Activated naive CD4-positive, alpha-beta T cell treated with anti-CD3 and anti-CD28 coated beads for 36 hours (primary cell): ENCODE measurements around the gene PLK3. TPM values are rescaled to one million over a fixed set of nuclear protein-coding genes. Genes with fewer than 3 reads are reported as not detected.
A peak's percentile ranks its signal among the peaks of the same experiment; 100 is the strongest.
"Not testable (repeated sequence)": the region's sequence is repeated elsewhere in the genome, so short reads cannot be mapped to it uniquely, and the experiment has no call there.

Experiments
- CTCF ChIA-PET: fragments of 350-600 bp; sonication (Branson Sonifier 250); formaldehyde crosslinking; loops from one replicate; lab custom pipeline; 2021; ENCODE audit warnings: antibody characterized with exemption; lab: Charles Lee
- DNase-seq: peaks from one replicate; pipeline ENCODE4 v3.0.0-alpha.2; 2020
- H3K27ac Mint-ChIP-seq: one replicate; pipeline ENCODE4 v1.8.0; 2021; ENCODE audit warnings: mild to moderate bottlenecking, mixed read lengths
- H3K27me3 Mint-ChIP-seq: one replicate; pipeline ENCODE4 v1.8.0; 2021; ENCODE audit warnings: low read depth, mixed read lengths
- H3K36me3 Mint-ChIP-seq: one replicate; pipeline ENCODE4 v1.8.0; 2021; ENCODE audit warnings: low read depth, mixed read lengths
- H3K4me1 Mint-ChIP-seq: one replicate; pipeline ENCODE4 v1.8.0; 2021; ENCODE audit warnings: low read depth, mixed read lengths
- H3K4me3 Mint-ChIP-seq: one replicate; pipeline ENCODE4 v1.8.0; 2021; ENCODE audit warnings: mild to moderate bottlenecking, moderate library complexity, mixed read lengths
- H3K9me3 Mint-ChIP-seq: one replicate; pipeline ENCODE4 v1.8.0; 2021; ENCODE audit warnings: mixed read lengths
- intact Hi-C: fragments of 100-400 bp; cut with micrococcal nuclease; formaldehyde crosslinking; loops from one replicate; pipeline ENCODE4 v1.15.1; 2023
- total RNA-seq, 2 experiments: library from RNA; stranded (reverse); gene quantifications; one replicate each; pipeline ENCODE4 v1.2.3, GENCODE V29; 2021

Gene PLK3
- total RNA-seq, 2 experiments from 2014 or later = 44.2 to 46.7 TPM

- Mint-ChIP-seq H3K27ac (peak overlapping the region; percentile 100), H3K4me1 (peaks cover 64% of the 10 kb centered on the region), H3K27me3 (no peaks in the 10 kb centered on the region), H3K9me3 (no peaks in the 10 kb centered on the region), H3K4me3 (peak overlapping the region; percentile 34), H3K36me3 (peaks cover 33% of the 10 kb centered on the region)
- CTCF ChIA-PET = interaction anchor here (0.6 to 3.1 kb wide), 7 partner anchors 13 to 91 kb away, joined by 3 to 12 read pairs (median 3); partner anchors contain the start of genes BEST4, PLK3 and RPS8
- no peak for DNase-seq
- intact Hi-C loops = no loop called here
Observed at GRCh38 chr1:44812822-44813543, 12.8 kb downstream of the PLK3 start.

GRCh38 chr1:44815926-44816325 is 15.7 kb downstream of the PLK3 start:
- H3K27me3 Mint-ChIP-seq, DNase-seq, H3K4me3 Mint-ChIP-seq, H3K9me3 Mint-ChIP-seq, intact Hi-C loops: not testable (repeated sequence)
- Mint-ChIP-seq H3K27ac (peak overlapping the region; percentile 91), H3K36me3 (peaks cover 25% of the 10 kb centered on the region), H3K4me1 (peaks cover 54% of the 10 kb centered on the region)
- CTCF ChIA-PET = interaction anchor here (0.8 to 1.3 kb wide), 2 partner anchors 23 to 28 kb away, joined by 3 to 5 read pairs; partner anchors contain the start of gene BEST4

- Mint-ChIP-seq H3K27me3 (no peaks in the 10 kb centered on the region), H3K9me3 (no peaks in the 10 kb centered on the region), H3K4me1 (peaks cover 45% of the 10 kb centered on the region), H3K27ac (peak overlapping the region; percentile 22), H3K4me3 (no peak overlapping the region), H3K36me3 (peaks cover 16% of the 10 kb centered on the region)
- intact Hi-C loops = no loop called here
- CTCF ChIA-PET = interaction anchor here (0.7 to 6.7 kb wide), 4 partner anchors 8 to 96 kb away, joined by 3 to 41 read pairs (median 4); partner anchors contain the start of genes BTBD19 and PLK3
- no peak for DNase-seq
Observed at GRCh38 chr1:44817307-44817706, 17.1 kb downstream of the PLK3 start.

GRCh38 chr1:44817771-44818495 is 17.8 kb downstream of the PLK3 start:
- CTCF ChIA-PET = interaction anchor here (0.7 to 6.7 kb wide), 7 partner anchors 9 to 97 kb away, joined by 3 to 41 read pairs (median 4); partner anchors contain the start of genes BTBD19, PLK3 and RNU5D-1
- Mint-ChIP-seq H3K4me1 (peaks cover 43% of the 10 kb centered on the region), H3K36me3 (peaks cover 16% of the 10 kb centered on the region), H3K9me3 (no peaks in the 10 kb centered on the region), H3K4me3 (peak overlapping the region; percentile 11), H3K27me3 (no peaks in the 10 kb centered on the region), H3K27ac (peak overlapping the region; percentile 2)
- intact Hi-C loops = loop anchor here (2.0 kb wide), 1 partner anchor 17 kb away; the partner anchor contains the start of gene PLK3
- DNase-seq = no peak

- Mint-ChIP-seq H3K9me3 (no peaks in the 10 kb centered on the region), H3K27me3 (no peaks in the 10 kb centered on the region), H3K4me1 (peaks cover 38% of the 10 kb centered on the region), H3K27ac (peak overlapping the region; percentile 99), H3K36me3 (peaks cover 12% of the 10 kb centered on the region), H3K4me3 (peak overlapping the region; percentile 88)
- CTCF ChIA-PET = interaction anchor here (0.6 to 6.7 kb wide), 13 partner anchors 10 to 867 kb away, joined by 3 to 41 read pairs (median 4); partner anchors contain the start of genes BTBD19, DYNLT4, GPBP1L1 and PLK3
- DNase-seq = no peak
- intact Hi-C loops = loop anchor here (1.0 to 2.0 kb wide), 4 partner anchors 10 to 98 kb away; partner anchors contain the start of genes PLK3 and RNU5D-1
Observed at GRCh38 chr1:44819196-44819607, 19.0 kb downstream of the PLK3 start.

GRCh38 chr1:44819608-44820327 is 19.6 kb downstream of the PLK3 start:
- Mint-ChIP-seq H3K9me3 (no peaks in the 10 kb centered on the region), H3K27ac (peak overlapping the region; percentile 99), H3K27me3 (no peaks in the 10 kb centered on the region), H3K4me1 (peaks cover 34% of the 10 kb centered on the region), H3K4me3 (peak overlapping the region; percentile 88), H3K36me3 (peaks cover 10% of the 10 kb centered on the region)
- intact Hi-C loops = loop anchor here (1.0 to 2.0 kb wide), 5 partner anchors 10 to 98 kb away; partner anchors contain the start of genes PLK3 and RNU5D-1
- CTCF ChIA-PET = interaction anchor here (0.6 to 6.7 kb wide), 15 partner anchors 11 to 867 kb away, joined by 3 to 41 read pairs (median 4); partner anchors contain the start of genes BTBD19, DYNLT4, GPBP1L1 and PLK3
- peak; percentile 86 for DNase-seq

GRCh38 chr1:44820328-44821239 is 20.4 kb downstream of the PLK3 start:
- H3K36me3 Mint-ChIP-seq = peaks cover 4% of the 10 kb centered on the region
- H3K9me3 Mint-ChIP-seq = no peaks in the 10 kb centered on the region
- H3K27ac Mint-ChIP-seq = peak overlapping the region; percentile 99
- no peak for DNase-seq
- intact Hi-C loops = loop anchor here (1.0 kb wide), 1 partner anchor 34 kb away; no protein-coding TSS in a partner anchor
- CTCF ChIA-PET = interaction anchor here (0.7 to 6.7 kb wide), 7 partner anchors 12 to 480 kb away, joined by 3 to 41 read pairs (median 4); partner anchors contain the start of genes BTBD19, PLK3 and RNU5D-1
- H3K4me1 Mint-ChIP-seq = peaks cover 28% of the 10 kb centered on the region
- H3K27me3 Mint-ChIP-seq = no peaks in the 10 kb centered on the region
- H3K4me3 Mint-ChIP-seq = peak overlapping the region; percentile 88

- CTCF ChIA-PET = interaction anchor here (0.7 to 6.7 kb wide), 7 partner anchors 12 to 479 kb away, joined by 3 to 41 read pairs (median 6); partner anchors contain the start of genes BTBD19, PLK3 and RNU5D-1
- intact Hi-C loops = no loop called here
- H3K36me3 Mint-ChIP-seq = no peaks in the 10 kb centered on the region
- H3K27me3 Mint-ChIP-seq = no peaks in the 10 kb centered on the region
- H3K4me3 Mint-ChIP-seq = peak overlapping the region; percentile 88
- H3K4me1 Mint-ChIP-seq = peaks cover 28% of the 10 kb centered on the region
- DNase-seq = no peak
- peak overlapping the region; percentile 99 for H3K27ac Mint-ChIP-seq
- no peaks in the 10 kb centered on the region for H3K9me3 Mint-ChIP-seq
Observed at GRCh38 chr1:44821240-44821715, 21.1 kb downstream of the PLK3 start.

- Mint-ChIP-seq H3K4me3 (no peak overlapping the region), H3K4me1 (peaks cover 28% of the 10 kb centered on the region)
- intact Hi-C loops = no loop called here
Observed at GRCh38 chr1:44822131-44822701, 22.0 kb downstream of the PLK3 start.

GRCh38 chr1:44822981-44823451 is 22.8 kb downstream of the PLK3 start:
- Mint-ChIP-seq H3K4me3 (no peak overlapping the region), H3K27me3 (no peaks in the 10 kb centered on the region), H3K9me3 (no peaks in the 10 kb centered on the region), H3K4me1 (peaks cover 23% of the 10 kb centered on the region), H3K27ac (no peak overlapping the region), H3K36me3 (no peaks in the 10 kb centered on the region)
- intact Hi-C loops = no loop called here
- DNase-seq = no peak
- CTCF ChIA-PET = interaction anchor here (0.6 to 6.7 kb wide), 5 partner anchors 13 to 106 kb away, joined by 3 to 41 read pairs (median 4); partner anchors contain the start of genes PLK3 and RPS8

More at GRCh38 chr1:44822131-44822701, 22.0 kb downstream of the PLK3 start:
- Mint-ChIP-seq H3K27me3 (no peaks in the 10 kb centered on the region), H3K36me3 (no peaks in the 10 kb centered on the region), H3K27ac (no peak overlapping the region), H3K9me3 (no peaks in the 10 kb centered on the region)
- DNase-seq = no peak
- CTCF ChIA-PET = interaction anchor here (0.7 to 6.7 kb wide), 6 partner anchors 14 to 192 kb away, joined by 3 to 41 read pairs (median 5); partner anchors contain the start of genes PLK3, RNU5D-1 and RPS8
